IMR-90 (cell line): ENCODE results near the gene WDR17. TPM values are rescaled to one million over a fixed set of nuclear protein-coding genes. Genes with fewer than 3 reads are reported as not detected.
A peak's percentile ranks its signal among the peaks of the same experiment; 100 is the strongest.

Experiments
- ATAC-seq: fragments of 200-7000 bp; cut with Tn5 transposase; 2 replicates; pipeline ENCODE4 v1.9.1; 2020; ENCODE audit warnings: low read depth, mild to moderate bottlenecking, moderate library complexity
- BruUV-seq: library from RNA; stranded (reverse); fragments of 400-500 nt; replicated peaks from 2 replicates; lab custom pipeline; 2021; lab: Mats Ljungman, UMichigan
- CTCF ChIA-PET: fragments of 300-600 bp; formaldehyde crosslinking; extraction: SDS; loops from one replicate; lab custom pipeline; 2021; ENCODE audit warnings: antibody characterized with exemption; lab: Yijun Ruan, JAX
- POLR2A ChIA-PET: fragments of 300-600 bp; sonication (Branson Sonifier 250); formaldehyde crosslinking; loops from one replicate; lab custom pipeline; 2022; ENCODE audit warnings: antibody characterized with exemption; ENCODE audit not compliant: unreplicated experiment; lab: Charles Lee
- DNase-seq: peaks from one replicate; pipeline ENCODE4 v3.0.0; 2013
- H2AFZ ChIP-seq: replicated peaks from 2 replicates; pipeline ENCODE3; 2013; ENCODE audit warnings: low read length, mild to moderate bottlenecking; ENCODE audit not compliant: poor library complexity
- H2AK5ac ChIP-seq: 2 replicates; pipeline ENCODE4 v1.6.1; 2013; ENCODE audit warnings: low read depth, low read length, inconsistent platforms
- H2AK9ac ChIP-seq: replicated peaks from 2 replicates; pipeline ENCODE3; 2013; ENCODE audit warnings: mild to moderate bottlenecking, low read depth, low read length, moderate library complexity; ENCODE audit not compliant: poor library complexity
- H2BK120ac ChIP-seq: 2 replicates; pipeline ENCODE4 v1.6.1; 2013; ENCODE audit warnings: low read depth, low read length, inconsistent platforms
- H2BK15ac ChIP-seq: 3 replicates; pipeline ENCODE4 v1.6.1; 2013; ENCODE audit warnings: low read depth, low read length, inconsistent platforms
- H2BK20ac ChIP-seq: 2 replicates; pipeline ENCODE4 v1.6.1; 2013; ENCODE audit warnings: low read depth, mild to moderate bottlenecking, inconsistent platforms, low read length, moderate library complexity
- H2BK5ac ChIP-seq: 2 replicates; pipeline ENCODE4 v1.6.1; 2013; ENCODE audit warnings: mild to moderate bottlenecking, low read depth, low read length, inconsistent platforms; ENCODE audit not compliant: poor library complexity, severe bottlenecking
- H3K14ac ChIP-seq: replicated peaks from 2 replicates; pipeline ENCODE4 v1.6.1; 2013; ENCODE audit warnings: low read depth, low read length, inconsistent platforms
- H3K18ac ChIP-seq: 2 replicates; pipeline ENCODE4 v1.6.1; 2013; ENCODE audit warnings: low read depth, low read length, control low read depth
- H3K23ac ChIP-seq: 2 replicates; pipeline ENCODE4 v1.6.1; 2013; ENCODE audit warnings: low read depth, low read length, inconsistent platforms
- H3K27ac ChIP-seq: 2 replicates; pipeline ENCODE4 v1.5.1; 2013; ENCODE audit warnings: mild to moderate bottlenecking, control low read depth, low read length; ENCODE audit not compliant: insufficient read depth
- H3K27me3 ChIP-seq: 2 replicates; pipeline ENCODE4 v1.6.1; 2013; ENCODE audit warnings: low read length; ENCODE audit not compliant: control insufficient read depth, insufficient read depth
- H3K36me3 ChIP-seq: 2 replicates; pipeline ENCODE4 v1.6.1; 2013; ENCODE audit warnings: low read length, mixed read lengths; ENCODE audit not compliant: control insufficient read depth, insufficient read depth
- H3K4ac ChIP-seq: 2 replicates; pipeline ENCODE4 v1.6.1; 2013; ENCODE audit warnings: low read depth, low read length, inconsistent platforms
- H3K4me1 ChIP-seq: 2 replicates; pipeline ENCODE4 v1.6.1; 2013; ENCODE audit warnings: low read length, mixed read lengths; ENCODE audit not compliant: control insufficient read depth, insufficient read depth
- H3K4me2 ChIP-seq: 2 replicates; pipeline ENCODE4 v1.6.1; 2013; ENCODE audit warnings: low read depth, mild to moderate bottlenecking, control low read depth, low read length, moderate library complexity
- H3K4me3 ChIP-seq: 2 replicates; pipeline ENCODE4 v1.5.1; 2013; ENCODE audit warnings: low read depth, mild to moderate bottlenecking, control low read depth, low read length, moderate library complexity; ENCODE audit not compliant: insufficient read depth
- H3K56ac ChIP-seq: 2 replicates; pipeline ENCODE4 v1.6.1; 2013; ENCODE audit warnings: low read length, inconsistent platforms; ENCODE audit not compliant: insufficient read depth; ENCODE audit errors: extremely low read depth
- H3K79me1 ChIP-seq, 2 experiments: 2 replicates each; pipeline ENCODE4 v1.6.1; 2013; ENCODE audit warnings: low read length in 2 of 2, inconsistent platforms in 1 of 2, low read depth in 1 of 2
- H3K9ac ChIP-seq: 2 replicates; pipeline ENCODE4 v1.6.1; 2013; ENCODE audit warnings: low read depth, low read length, control low read depth
- H3K9me1 ChIP-seq: 2 replicates; pipeline ENCODE4 v1.6.1; 2013; ENCODE audit warnings: low read length, inconsistent platforms; ENCODE audit not compliant: insufficient read depth
- H3K9me3 ChIP-seq: 2 replicates; pipeline ENCODE4 v1.6.1; 2013; ENCODE audit warnings: low read length; ENCODE audit not compliant: control insufficient read depth, insufficient read depth
- H4K20me1 ChIP-seq: 2 replicates; pipeline ENCODE4 v1.6.1; 2013; ENCODE audit warnings: low read length, inconsistent platforms; ENCODE audit not compliant: insufficient read depth
- H4K5ac ChIP-seq: 2 replicates; pipeline ENCODE4 v1.6.1; 2013; ENCODE audit warnings: mild to moderate bottlenecking, low read depth, low read length, control low read depth
- H4K8ac ChIP-seq, 2 experiments: 2 replicates each; pipeline ENCODE4 v1.6.1; 2013; ENCODE audit warnings: low read depth in 2 of 2, low read length in 2 of 2, control low read depth in 1 of 2, inconsistent platforms in 1 of 2
- H4K91ac ChIP-seq: 2 replicates; pipeline ENCODE4 v1.6.1; 2013; ENCODE audit warnings: low read depth, low read length, inconsistent platforms; ENCODE audit not compliant: insufficient read depth
- CEBPB ChIP-seq: IDR thresholded peaks from 2 replicates; pipeline ENCODE4 v1.6.1; 2012; ENCODE audit warnings: low read depth, low read length, improper control_type of control experiment
- RAD21 ChIP-seq: IDR thresholded peaks from 2 replicates; pipeline ENCODE4 v1.6.1; 2012; ENCODE audit warnings: low read length, improper control_type of control experiment
- dilution Hi-C: fragments of 300-500 bp; cut with HindIII; formaldehyde crosslinking; loops from one replicate; pipeline ENCODE4 v1.14.3; 2018; ENCODE audit warnings: low sequenced_read_pairs; ENCODE audit not compliant: unreplicated experiment
- in situ Hi-C: fragments of 300-500 bp; cut with MboI; formaldehyde crosslinking; loops from 3 replicates; pipeline ENCODE4 v1.14.3; 2019; ENCODE audit warnings: low sequenced_read_pairs, inconsistent platforms, mixed read lengths
- intact Hi-C: fragments of 100-400 bp; cut with micrococcal nuclease; formaldehyde crosslinking; loops from 2 replicates; pipeline ENCODE4 v1.10.0; 2022
- polyA plus RNA-seq, 3 experiments: library from polyadenylated mRNA; depleted of rRNA; stranded (reverse); fragments of >200 nt; gene quantifications; 2 replicates each; pipeline ENCODE4 v1.2.3, GENCODE V29; 2012; ENCODE audit warnings: low replicate concordance in 1 of 3
- total RNA-seq: library from RNA; depleted of rRNA; stranded (reverse); fragments of >200 nt; gene quantifications from 2 replicates; pipeline ENCODE4 v1.2.3, GENCODE V29; 2012

Gene WDR17
- total and polyA plus RNA-seq, 2 of the 4 experiments (the other 2 are of a cell fraction) = 0.53 to 0.54 TPM

DNA sequence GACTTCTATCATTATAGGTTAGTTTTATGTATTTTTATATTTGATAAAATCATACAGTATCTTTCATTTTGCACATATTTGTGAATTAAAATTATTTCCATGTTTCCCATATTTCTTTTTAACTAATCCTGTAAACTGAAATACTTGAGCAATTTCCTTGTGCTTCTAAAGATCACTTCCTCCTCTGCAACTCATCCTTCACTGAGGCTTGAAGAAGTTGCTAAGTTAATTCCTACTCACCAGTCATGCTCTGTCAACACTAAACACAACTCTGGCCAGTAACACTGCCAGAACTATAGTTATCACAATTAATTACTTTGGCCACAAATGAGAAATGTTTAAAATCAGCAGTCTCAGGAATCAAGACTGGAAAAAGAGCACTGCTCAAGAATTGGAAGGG lies 123.0 kb downstream of the WDR17 start:
- H3K79me1 ChIP-seq = no peaks in the 10 kb centered on the region
- peak overlapping the region; percentile 32 for H2BK5ac ChIP-seq
- H3K4me3 ChIP-seq = no peak overlapping the region
- no peak overlapping the region; the same call in 1 of the 2 replicates for H2BK120ac ChIP-seq
- ChIA-PET POLR2A (no interaction called here), CTCF (no interaction called here)
- H4K20me1 ChIP-seq = no peaks in the 10 kb centered on the region
- H4K5ac ChIP-seq = no peak overlapping the region; the same call in 1 of the 2 replicates
- no peak overlapping the region for H2AFZ ChIP-seq
- peak overlapping the region in 1 of 2 experiments; percentile 57; a peak in 2 of 4 replicates for H4K8ac ChIP-seq
- H3K4me2 ChIP-seq = no peak overlapping the region
- BruUV-seq = no TSS peak
- H3K56ac ChIP-seq = no peak overlapping the region
- no peak overlapping the region for H2BK20ac ChIP-seq
- no peak overlapping the region for H2AK5ac ChIP-seq
- ATAC-seq = no peak
- no peak overlapping the region for H4K91ac ChIP-seq
- H2BK15ac ChIP-seq = no peak overlapping the region; the same call in 2 of the 3 replicates
- 0 out of 2 replicates have a peak, but pooled peaks cover 5% of the 10 kb centered on the region for H3K9me1 ChIP-seq
- H2AK9ac ChIP-seq = no peak overlapping the region
- in situ Hi-C loops = no loop called here
- H3K4me1 ChIP-seq = peaks cover 17% of the 10 kb centered on the region
- peak overlapping the region; percentile 64 for H3K14ac ChIP-seq
- intact Hi-C loops = loop anchor here (5.0 kb wide), 1 partner anchor 36 kb away; no protein-coding TSS in a partner anchor
- no peaks in the 10 kb centered on the region for H3K9me3 ChIP-seq
- peak overlapping the region; percentile 87; the same call in 1 of the 2 replicates for H3K18ac ChIP-seq
- H3K27me3 ChIP-seq = no peaks in the 10 kb centered on the region
- TF ChIP-seq RAD21 = no peak
- TF ChIP-seq CEBPB = no peak
- dilution Hi-C loops = no loop called here
- no peaks in the 10 kb centered on the region for H3K36me3 ChIP-seq
- no peak overlapping the region for H3K23ac ChIP-seq
- H3K27ac ChIP-seq = no peak overlapping the region
- no peak overlapping the region; the same call in 1 of the 2 replicates for H3K4ac ChIP-seq
- no peak for DNase-seq
- H3K9ac ChIP-seq = no peak overlapping the region
